ENCODE measurements around the gene KIF13A.

DNA sequence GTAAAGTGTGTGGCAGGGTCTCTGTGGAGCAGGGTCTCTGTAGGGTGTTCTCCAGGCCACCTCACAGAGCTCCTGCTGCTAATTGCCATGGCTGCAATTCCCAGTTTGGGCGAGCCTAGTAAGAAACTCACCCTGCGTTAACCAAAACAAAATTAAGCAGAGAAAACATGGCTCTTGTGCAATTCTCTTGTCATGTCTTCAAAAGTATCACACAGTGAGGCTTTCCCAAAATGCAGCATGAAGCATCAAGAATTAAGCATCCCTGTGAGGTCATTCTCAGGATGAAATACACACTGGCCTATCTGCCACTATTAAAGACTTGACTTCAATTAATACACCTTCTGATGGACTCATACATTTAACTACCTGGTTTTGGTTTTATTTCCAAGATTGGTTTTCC, 72.8 kb downstream of the KIF13A start:
- TF ChIP-seq, protein P1, sequence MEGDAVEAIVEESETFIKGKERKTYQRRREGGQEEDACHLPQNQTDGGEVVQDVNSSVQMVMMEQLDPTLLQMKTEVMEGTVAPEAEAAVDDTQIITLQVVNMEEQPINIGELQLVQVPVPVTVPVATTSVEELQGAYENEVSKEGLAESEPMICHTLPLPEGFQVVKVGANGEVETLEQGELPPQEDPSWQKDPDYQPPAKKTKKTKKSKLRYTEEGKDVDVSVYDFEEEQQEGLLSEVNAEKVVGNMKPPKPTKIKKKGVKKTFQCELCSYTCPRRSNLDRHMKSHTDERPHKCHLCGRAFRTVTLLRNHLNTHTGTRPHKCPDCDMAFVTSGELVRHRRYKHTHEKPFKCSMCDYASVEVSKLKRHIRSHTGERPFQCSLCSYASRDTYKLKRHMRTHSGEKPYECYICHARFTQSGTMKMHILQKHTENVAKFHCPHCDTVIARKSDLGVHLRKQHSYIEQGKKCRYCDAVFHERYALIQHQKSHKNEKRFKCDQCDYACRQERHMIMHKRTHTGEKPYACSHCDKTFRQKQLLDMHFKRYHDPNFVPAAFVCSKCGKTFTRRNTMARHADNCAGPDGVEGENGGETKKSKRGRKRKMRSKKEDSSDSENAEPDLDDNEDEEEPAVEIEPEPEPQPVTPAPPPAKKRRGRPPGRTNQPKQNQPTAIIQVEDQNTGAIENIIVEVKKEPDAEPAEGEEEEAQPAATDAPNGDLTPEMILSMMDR (IDR thresholded peaks at IDR 0.05): no peak
- TF ChIP-seq POLR2A (IDR thresholded peaks at IDR 0.05): no peak

Measured in Peyer's patch (tissue), 4 donors.